ENCODE data around the gene HGFAC.
"Not testable (repeated sequence)": the region's sequence is repeated elsewhere in the genome, so short reads cannot be mapped to it uniquely, and the experiment has no call there.

HGFAC gene

DNA sequence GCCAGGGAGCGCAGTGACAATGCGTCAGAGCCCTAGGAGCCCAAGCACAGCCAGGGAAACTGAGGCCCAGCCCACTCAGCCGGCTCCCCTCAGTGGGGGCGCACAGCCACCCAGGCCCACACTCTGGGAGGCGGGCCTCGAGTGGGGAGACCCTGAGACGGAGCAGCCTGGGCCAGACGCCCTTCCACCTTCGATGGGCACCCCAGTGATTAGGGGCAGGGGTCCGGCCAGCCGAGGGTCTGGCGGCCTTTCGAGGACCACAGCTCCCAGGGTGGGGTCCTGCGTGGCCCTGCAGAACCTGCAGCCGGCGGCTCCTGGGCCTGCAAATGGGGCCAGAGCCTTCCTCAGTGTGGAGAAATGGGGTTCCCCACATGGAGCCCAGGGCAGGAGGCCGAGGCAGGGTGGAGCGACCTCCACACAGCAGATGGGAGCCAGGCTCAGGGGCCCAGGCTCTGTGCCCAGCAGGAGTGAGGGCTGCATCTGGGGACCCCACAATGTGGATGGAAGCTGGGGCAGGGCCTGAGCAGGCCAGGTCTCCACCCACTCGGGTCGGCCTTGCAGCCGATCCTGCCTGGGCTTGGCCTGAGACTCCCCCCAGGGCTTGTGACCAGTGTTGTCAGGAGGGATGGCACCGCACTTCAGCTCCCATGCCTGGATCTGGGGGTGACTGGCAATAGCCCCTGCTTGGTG, 5.0 kb downstream of the HGFAC start:
- H3K36me3 Mint-ChIP-seq (ENCODE audit: low read depth) = no peaks in the 10 kb centered on the region
- intact Hi-C loops (cut with micrococcal nuclease) = no loop called here
- H3K27ac Mint-ChIP-seq = no peak overlapping the region
- no peaks in the 10 kb centered on the region for H3K4me1 Mint-ChIP-seq (ENCODE audit: low read depth)
- peaks cover 10% of the 10 kb centered on the region for H3K27me3 Mint-ChIP-seq
- no peak overlapping the region for H3K4me3 Mint-ChIP-seq
- no peaks in the 10 kb centered on the region for H3K9me3 Mint-ChIP-seq

DNA sequence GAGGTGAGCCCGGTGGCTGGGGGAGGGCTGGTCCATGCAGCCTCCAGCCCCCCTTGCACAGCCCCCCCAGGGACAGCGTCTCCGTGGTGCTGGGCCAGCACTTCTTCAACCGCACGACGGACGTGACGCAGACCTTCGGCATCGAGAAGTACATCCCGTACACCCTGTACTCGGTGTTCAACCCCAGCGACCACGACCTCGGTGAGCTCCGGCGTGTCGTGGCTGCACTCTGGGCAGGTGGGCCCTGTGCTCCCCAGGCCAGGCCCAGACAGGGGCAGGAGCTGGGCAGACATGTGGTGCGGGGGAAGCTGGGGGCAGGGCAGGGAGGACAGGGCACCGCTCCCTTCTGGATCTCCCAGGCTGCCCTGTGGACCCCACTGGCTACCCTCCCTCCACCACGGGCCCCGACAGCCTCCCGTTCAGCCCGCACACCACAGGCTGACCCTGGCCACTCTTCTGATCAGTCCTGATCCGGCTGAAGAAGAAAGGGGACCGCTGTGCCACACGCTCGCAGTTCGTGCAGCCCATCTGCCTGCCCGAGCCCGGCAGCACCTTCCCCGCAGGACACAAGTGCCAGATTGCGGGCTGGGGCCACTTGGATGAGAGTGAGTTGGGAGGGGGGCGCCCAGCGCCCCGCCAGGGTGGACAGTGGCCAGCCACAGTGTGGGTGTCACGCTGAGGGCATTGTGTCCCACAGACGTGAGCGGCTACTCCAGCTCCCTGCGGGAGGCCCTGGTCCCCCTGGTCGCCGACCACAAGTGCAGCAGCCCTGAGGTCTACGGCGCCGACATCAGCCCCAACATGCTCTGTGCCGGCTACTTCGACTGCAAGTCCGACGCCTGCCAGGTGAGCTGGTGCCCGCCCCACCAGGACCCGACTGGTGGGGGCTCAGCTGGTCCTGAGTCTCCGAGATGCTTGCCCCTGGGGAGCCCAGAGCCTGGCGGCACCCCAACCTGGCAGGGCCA, 5.9 kb downstream of the HGFAC start:
- intact Hi-C loops (cut with micrococcal nuclease) = no loop called here
- H3K36me3 Mint-ChIP-seq (ENCODE audit: low read depth) = no peaks in the 10 kb centered on the region
- no peak overlapping the region for H3K27ac Mint-ChIP-seq
- H3K4me3 Mint-ChIP-seq = no peak overlapping the region
- H3K27me3 Mint-ChIP-seq = peaks cover 10% of the 10 kb centered on the region
- H3K9me3 Mint-ChIP-seq = no peaks in the 10 kb centered on the region
- no peaks in the 10 kb centered on the region for H3K4me1 Mint-ChIP-seq (ENCODE audit: low read depth)

DNA sequence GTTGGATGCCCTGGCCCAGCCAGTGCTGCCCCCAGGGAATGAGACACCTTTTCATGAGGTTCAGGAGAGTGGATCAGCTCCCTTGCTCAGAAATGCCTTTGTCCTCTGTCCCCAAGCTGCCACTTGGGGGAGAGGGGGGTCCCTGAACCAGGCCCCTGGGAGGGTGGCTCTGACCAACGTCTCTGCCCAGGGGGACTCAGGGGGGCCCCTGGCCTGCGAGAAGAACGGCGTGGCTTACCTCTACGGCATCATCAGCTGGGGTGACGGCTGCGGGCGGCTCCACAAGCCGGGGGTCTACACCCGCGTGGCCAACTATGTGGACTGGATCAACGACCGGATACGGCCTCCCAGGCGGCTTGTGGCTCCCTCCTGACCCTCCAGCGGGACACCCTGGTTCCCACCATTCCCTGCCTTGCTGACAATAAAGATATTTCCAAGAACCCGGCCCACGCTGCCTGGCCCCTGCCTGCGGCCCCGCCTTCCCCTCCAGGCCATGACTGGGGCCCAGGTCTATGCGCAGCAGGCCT, 7.3 kb downstream of the HGFAC start:
- no peak overlapping the region for H3K27ac Mint-ChIP-seq
- intact Hi-C loops (cut with micrococcal nuclease) = no loop called here

DNA sequence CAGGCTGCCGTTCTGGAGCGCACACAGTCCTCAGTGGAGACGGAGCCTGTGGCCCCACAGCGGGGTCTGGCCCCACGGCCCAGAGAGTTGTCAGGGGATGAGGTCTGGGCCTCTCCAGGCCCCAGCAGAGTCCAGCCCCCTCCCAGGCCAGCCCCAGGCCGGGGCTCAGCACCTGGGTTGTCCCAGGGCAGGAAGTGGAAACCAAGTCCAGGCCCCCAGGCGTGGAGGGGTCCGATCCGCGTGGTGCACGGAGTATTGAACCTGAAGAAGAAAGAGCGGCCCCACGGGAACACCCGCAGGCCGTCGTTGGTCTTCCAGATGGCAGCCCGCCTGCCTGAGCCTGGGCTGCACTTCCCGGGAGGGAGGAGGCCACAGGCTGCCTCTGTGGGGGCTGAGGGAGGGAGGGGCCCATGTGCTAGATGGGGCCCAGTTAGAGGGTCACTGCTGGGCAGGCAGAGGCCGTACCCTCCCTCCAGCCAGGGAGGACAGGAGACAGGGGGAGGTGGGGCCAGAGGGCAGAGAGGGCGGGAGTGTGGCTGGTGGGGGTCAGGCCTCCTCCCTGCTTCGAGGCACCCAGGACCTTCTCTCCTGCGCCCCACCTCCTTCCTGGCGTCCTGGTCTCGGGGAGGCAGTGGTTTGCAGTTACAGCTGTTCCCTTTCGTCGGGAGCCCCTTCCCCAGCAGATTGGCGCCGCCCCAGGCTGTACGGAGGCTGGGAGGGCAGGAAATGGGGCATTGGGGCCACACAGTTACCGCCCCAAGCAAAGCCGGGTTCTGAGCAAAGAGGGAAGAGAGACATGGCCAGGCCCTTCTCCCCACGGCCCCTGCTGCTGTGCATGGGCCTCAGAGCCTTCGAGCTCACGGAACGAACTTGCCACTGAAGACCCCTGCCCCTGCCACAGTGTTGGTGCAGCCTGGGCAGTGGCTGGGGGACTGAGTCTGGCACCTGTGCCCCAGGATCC, 8.1 kb downstream of the HGFAC start:
- Mint-ChIP-seq H3K9me3 (peaks cover 4% of the 10 kb centered on the region), H3K36me3 (ENCODE audit: low read depth) (no peaks in the 10 kb centered on the region), H3K4me1 (ENCODE audit: low read depth) (no peaks in the 10 kb centered on the region), H3K27ac (no peak overlapping the region), H3K4me3 (no peak overlapping the region), H3K27me3 (peaks cover 15% of the 10 kb centered on the region)
- intact Hi-C loops (cut with micrococcal nuclease) = no loop called here

More for the DNA sequence above, 7.3 kb downstream of the HGFAC start:
- Mint-ChIP-seq H3K4me1 (ENCODE audit: low read depth) (no peaks in the 10 kb centered on the region), H3K36me3 (ENCODE audit: low read depth) (no peaks in the 10 kb centered on the region), H3K4me3 (no peak overlapping the region), H3K27me3 (peaks cover 13% of the 10 kb centered on the region), H3K9me3 (no peaks in the 10 kb centered on the region)

DNA sequence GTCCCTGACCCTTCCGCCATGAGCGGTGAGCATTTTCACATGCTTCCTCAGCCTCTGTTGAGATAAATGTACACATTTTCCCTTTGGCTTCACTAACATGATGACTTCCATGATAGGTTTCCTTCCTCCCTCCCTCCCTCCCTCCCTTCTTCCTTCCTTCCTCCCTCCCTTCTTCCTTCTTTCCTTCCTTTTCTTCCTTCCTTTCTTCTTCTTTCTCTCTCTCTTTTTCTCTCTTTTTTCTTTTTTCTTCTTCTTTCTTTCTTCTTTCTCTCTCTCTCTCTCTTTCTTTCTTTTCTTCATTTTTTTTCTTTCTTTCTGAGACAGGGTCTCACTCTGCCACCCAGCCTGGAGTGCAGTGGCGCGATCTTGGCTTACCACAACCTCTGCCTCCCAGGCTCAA, 8.9 kb downstream of the HGFAC start:
- Mint-ChIP-seq H3K4me1 (ENCODE audit: low read depth) (no peaks in the 10 kb centered on the region), H3K4me3 (no peak overlapping the region), H3K27me3 (peaks cover 16% of the 10 kb centered on the region), H3K36me3 (ENCODE audit: low read depth) (no peaks in the 10 kb centered on the region), H3K9me3 (peaks cover 12% of the 10 kb centered on the region), H3K27ac (no peak overlapping the region)
- intact Hi-C loops (cut with micrococcal nuclease) = no loop called here

DNA sequence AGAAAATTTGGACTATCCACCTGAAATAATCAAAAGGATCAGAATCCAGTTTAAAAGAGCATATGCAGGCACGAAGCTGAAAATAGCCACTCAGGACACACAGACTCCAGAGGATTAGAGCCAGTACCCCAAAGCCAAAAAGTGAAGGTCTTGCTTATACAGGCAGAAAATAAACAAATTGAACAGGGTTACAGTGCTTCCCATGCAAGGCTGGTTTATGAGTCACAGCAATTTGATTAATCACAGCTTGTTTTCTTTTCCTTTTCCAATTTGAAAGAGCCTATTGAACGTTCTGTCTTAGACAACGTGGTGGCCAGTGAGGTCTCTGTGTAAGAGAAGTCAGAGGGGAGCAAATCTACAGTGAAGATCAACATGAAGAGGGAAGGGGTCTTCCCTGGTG, 10.2 kb downstream of the HGFAC start:
- peaks cover 16% of the 10 kb centered on the region for H3K27me3 Mint-ChIP-seq
- intact Hi-C loops (cut with micrococcal nuclease) = no loop called here
- H3K4me1 Mint-ChIP-seq (ENCODE audit: low read depth) = no peaks in the 10 kb centered on the region
- H3K27ac Mint-ChIP-seq = no peak overlapping the region
- H3K4me3 Mint-ChIP-seq = no peak overlapping the region
- H3K9me3 Mint-ChIP-seq = peaks cover 17% of the 10 kb centered on the region
- no peaks in the 10 kb centered on the region for H3K36me3 Mint-ChIP-seq (ENCODE audit: low read depth)

DNA sequence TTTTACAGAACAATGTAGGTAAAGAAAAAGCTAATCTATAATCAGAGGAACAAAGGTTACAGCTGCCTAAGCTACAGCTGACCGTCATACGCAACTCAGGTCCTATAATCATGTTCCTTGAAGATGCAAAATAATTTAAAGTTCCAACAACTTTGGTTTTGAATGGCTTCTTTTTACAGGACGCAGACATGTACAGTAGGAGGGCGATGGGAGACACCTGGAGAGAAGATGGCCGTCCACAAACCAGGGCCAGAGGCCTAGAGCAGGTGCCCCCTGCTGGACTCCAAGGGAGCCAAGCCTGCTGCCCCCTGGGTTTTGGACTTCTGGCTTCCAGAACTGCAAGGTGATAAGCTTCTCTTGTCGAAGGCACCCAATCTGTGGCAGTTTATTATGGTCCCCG, 10.6 kb downstream of the HGFAC start:
- H3K27me3 Mint-ChIP-seq = peaks cover 16% of the 10 kb centered on the region
- H3K4me3 Mint-ChIP-seq = no peak overlapping the region
- H3K27ac Mint-ChIP-seq = no peak overlapping the region
- peaks cover 17% of the 10 kb centered on the region for H3K9me3 Mint-ChIP-seq
- intact Hi-C loops (cut with micrococcal nuclease) = no loop called here
- no peaks in the 10 kb centered on the region for H3K36me3 Mint-ChIP-seq (ENCODE audit: low read depth)
- H3K4me1 Mint-ChIP-seq (ENCODE audit: low read depth) = no peaks in the 10 kb centered on the region

DNA sequence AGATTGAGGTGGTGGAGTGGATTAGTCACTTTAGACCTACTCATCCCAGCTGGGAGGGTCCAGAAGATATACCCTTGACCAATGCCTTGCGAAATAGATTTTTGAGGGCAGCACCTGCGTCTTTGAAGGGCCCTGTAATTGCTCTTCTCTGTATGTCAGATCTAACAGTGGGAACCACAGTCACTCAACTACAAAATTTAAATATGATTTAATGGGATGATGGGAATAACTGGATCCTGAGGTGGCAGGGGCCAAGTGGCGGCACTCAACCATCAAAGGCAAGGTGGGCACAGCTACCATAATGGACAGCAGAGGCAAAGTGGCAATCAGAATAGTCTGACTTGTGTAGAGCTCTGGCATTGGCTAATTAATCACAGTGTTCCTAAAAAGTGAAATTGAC, 13.8 kb downstream of the HGFAC start:
- Mint-ChIP-seq H3K9me3 (peaks cover 17% of the 10 kb centered on the region), H3K27me3 (peaks cover 29% of the 10 kb centered on the region)

DNA sequence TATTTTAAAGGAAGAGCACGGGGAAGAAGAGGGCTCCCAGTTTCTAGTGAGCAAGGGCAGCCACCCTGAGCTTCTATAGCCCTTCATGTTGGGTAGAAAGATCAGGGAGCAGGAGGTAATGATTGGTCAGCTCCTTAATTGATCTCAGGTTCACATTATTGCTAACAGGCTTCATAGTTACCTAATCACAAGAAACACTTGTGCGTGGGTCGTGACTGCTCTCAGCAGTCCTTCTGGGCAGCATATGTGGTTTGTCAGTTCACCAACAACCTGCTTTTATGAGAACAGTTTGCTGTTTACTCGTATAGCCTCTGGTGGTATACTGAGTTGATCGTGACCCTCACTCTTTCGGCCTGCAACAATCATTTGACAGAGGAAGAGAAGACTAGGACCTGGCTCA, 16.6 kb downstream of the HGFAC start:
- no peak overlapping the region for H3K27ac Mint-ChIP-seq
- H3K9me3 Mint-ChIP-seq = peaks cover 17% of the 10 kb centered on the region
- intact Hi-C loops (cut with micrococcal nuclease) = no loop called here
- H3K27me3 Mint-ChIP-seq = peaks cover 48% of the 10 kb centered on the region
- H3K36me3 Mint-ChIP-seq (ENCODE audit: low read depth) = no peaks in the 10 kb centered on the region
- H3K4me1 Mint-ChIP-seq (ENCODE audit: low read depth) = no peaks in the 10 kb centered on the region
- no peak overlapping the region for H3K4me3 Mint-ChIP-seq

More for the DNA sequence above, 13.8 kb downstream of the HGFAC start:
- H3K36me3 Mint-ChIP-seq (ENCODE audit: low read depth); H3K27ac Mint-ChIP-seq; intact Hi-C loops (cut with micrococcal nuclease); H3K4me3 Mint-ChIP-seq; H3K4me1 Mint-ChIP-seq (ENCODE audit: low read depth): not testable (repeated sequence)

DNA sequence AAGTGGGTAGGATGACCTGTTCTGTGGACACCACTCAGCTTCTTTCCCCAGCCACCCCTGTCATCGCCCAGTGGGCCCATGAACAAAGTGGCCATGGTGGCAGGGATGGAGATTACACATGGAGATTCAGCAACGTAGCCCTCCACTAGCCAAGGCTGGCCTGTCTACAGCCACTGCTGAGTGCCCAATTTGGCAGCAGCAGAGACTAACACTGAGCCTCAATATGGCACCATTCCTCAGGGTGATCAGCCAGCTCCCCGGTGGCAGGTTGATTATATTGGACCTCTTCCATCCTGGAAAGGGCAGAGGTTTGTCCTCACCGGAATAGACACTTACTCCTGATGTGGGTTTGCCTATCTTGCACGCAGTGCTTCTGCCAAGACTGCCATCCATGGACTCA, 17.4 kb downstream of the HGFAC start:
- H3K27ac Mint-ChIP-seq; H3K36me3 Mint-ChIP-seq (ENCODE audit: low read depth); H3K4me1 Mint-ChIP-seq (ENCODE audit: low read depth); H3K4me3 Mint-ChIP-seq; intact Hi-C loops (cut with micrococcal nuclease): not testable (repeated sequence)
- H3K9me3 Mint-ChIP-seq = peaks cover 17% of the 10 kb centered on the region
- H3K27me3 Mint-ChIP-seq = peaks cover 49% of the 10 kb centered on the region

DNA sequence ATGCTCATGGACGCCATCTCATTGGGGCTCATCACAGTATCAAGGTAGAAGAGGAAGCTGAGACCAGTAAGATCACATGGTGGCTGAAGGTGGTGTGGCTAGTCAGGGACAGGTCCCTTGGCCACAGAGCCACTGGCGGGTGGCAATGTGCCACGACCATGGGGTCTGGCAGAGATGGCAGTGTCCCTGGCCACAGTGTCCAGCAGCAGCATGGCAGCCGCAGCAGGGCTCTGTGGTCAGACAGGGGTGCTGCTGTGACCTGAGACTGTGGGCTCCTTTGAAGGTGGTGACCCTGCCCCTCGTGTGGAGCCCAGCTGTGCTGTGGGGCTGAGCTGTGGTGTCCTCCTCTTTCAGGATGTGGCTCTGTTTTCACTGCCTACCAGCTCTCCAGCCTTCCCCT, 19.2 kb downstream of the HGFAC start:
- intact Hi-C loops (cut with micrococcal nuclease) = no loop called here
- no peaks in the 10 kb centered on the region for H3K4me1 Mint-ChIP-seq (ENCODE audit: low read depth)
- H3K36me3 Mint-ChIP-seq (ENCODE audit: low read depth) = no peaks in the 10 kb centered on the region

DNA sequence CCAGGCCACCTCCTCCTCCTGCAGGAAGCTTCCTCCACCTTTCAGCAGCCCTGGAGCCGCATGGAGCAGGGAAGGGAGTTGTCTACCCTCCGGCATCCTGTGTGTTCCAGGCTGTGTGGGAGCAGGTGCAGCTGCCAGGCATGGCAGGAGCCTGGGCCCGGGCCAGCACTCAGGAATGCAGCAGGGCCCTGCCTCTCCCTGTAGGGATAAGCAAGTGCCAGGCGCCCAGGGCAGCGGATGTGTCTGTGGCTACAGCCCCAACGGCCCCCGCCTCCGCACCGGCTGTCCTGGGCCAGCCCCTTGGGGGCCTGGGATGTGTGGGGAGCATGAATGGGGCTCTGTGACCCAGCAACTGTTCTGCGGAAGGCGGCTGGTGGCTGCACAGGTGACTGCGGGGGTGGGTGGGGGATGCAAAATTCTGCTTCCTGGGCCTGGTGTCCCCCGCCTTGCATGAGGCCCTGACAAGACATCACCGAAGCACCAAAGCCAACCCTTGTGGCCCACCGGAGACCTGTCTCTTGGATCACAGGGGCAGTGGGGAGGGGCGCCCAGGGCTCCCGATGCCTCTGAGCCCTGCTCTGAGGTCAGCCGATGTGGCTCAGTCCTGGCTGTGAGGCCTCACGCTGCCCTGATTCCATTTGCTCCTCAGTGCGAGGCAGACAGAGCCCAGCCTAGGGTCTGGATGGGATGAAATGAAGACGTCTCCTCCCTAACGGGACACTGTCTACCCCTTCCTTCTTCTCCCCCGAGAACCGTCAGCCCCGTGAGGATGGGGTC, 19.9 kb downstream of the HGFAC start:
- Mint-ChIP-seq H3K27ac (no peak overlapping the region), H3K36me3 (ENCODE audit: low read depth) (no peaks in the 10 kb centered on the region), H3K27me3 (peaks cover 66% of the 10 kb centered on the region), H3K9me3 (no peaks in the 10 kb centered on the region), H3K4me3 (no peak overlapping the region), H3K4me1 (ENCODE audit: low read depth) (no peaks in the 10 kb centered on the region)
- intact Hi-C loops (cut with micrococcal nuclease) = no loop called here

More for the DNA sequence above, 19.2 kb downstream of the HGFAC start:
- H3K27ac Mint-ChIP-seq = no peak overlapping the region
- H3K4me3 Mint-ChIP-seq = no peak overlapping the region
- H3K9me3 Mint-ChIP-seq = peaks cover 2% of the 10 kb centered on the region
- peaks cover 63% of the 10 kb centered on the region for H3K27me3 Mint-ChIP-seq

DNA sequence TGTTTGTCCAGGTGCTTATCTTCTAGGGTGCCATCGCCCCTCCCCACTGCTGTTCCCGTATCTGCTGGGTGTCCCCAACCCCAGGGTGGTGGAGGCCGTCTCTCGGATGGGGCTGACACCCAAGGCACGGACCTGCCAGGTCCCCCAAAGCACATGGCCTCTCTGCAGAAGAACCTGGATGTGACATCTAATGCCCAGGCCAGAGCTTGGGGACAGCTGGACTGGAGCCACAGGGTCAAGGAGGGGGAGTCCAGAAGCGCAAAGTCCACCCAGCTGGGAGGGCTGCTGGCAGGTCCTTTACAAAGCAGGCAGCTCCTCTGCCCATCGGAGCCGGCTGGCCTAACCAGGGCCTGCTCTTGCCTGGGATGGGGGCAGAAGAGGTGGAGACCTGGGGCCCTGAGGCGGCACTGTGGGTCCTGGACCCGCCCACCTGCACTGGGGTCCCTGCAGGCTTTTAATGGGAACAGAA, 20.6 kb downstream of the HGFAC start:
- Mint-ChIP-seq H3K4me1 (ENCODE audit: low read depth) (no peaks in the 10 kb centered on the region), H3K36me3 (ENCODE audit: low read depth) (no peaks in the 10 kb centered on the region), H3K9me3 (no peaks in the 10 kb centered on the region), H3K27ac (no peak overlapping the region), H3K27me3 (peaks cover 66% of the 10 kb centered on the region), H3K4me3 (peak overlapping the region; percentile 13)
- intact Hi-C loops (cut with micrococcal nuclease) = no loop called here

All from dendritic cell treated with granulocyte-macrophage colony-stimulating factor and Interleukin-4, amounts not matched to agents 40 ng/mL and 50 ng/mL, for 4 days (primary cell).